Tibial artery (tissue), 4 donors: Measurements from ENCODE around the gene NHLRC3.
A peak's percentile ranks its signal among the peaks of the same experiment; 100 is the strongest.
"Not testable (repeated sequence)": the region's sequence is repeated elsewhere in the genome, so short reads cannot be mapped to it uniquely, and the experiment has no call there.

Source experiments
- DNase-seq, 2 donors: peaks; one replicate each; pipeline ENCODE4 v3.0.0-alpha.2; 2019
- H3K27ac ChIP-seq, 2 donors: fragments of 200-600 bp; sonication (generic) in 1 of 2; 1 replicate in 1 of 2; 2 replicates in 1 of 2; pipeline ENCODE4 v1.5.1; 2018 to 2019; ENCODE audit warnings: mild to moderate bottlenecking in 1 of 2
- H3K27me3 ChIP-seq, 2 donors: fragments of 200-600 bp; sonication (generic) in 1 of 2; one replicate each; pipeline versions ENCODE4 v1.5.1 to v1.6.0; 2016 to 2019
- H3K36me3 ChIP-seq, 3 donors: fragments of 200-600 bp; sonication (generic) in 2 of 3; one replicate each; pipeline ENCODE4 v1.5.1; 2016 to 2019; ENCODE audit warnings: mild to moderate bottlenecking in 2 of 3
- H3K4me1 ChIP-seq, 4 donors: fragments of 200-600 bp; sonication (generic) in 2 of 4; 1 replicate in 3 of 4; 2 replicates in 1 of 4; pipeline ENCODE4 v1.5.1; 2016 to 2019
- H3K4me3 ChIP-seq, 2 donors: fragments of 200-600 bp; sonication (generic) in 1 of 2; 1 replicate in 1 of 2; 2 replicates in 1 of 2; pipeline ENCODE4 v1.5.1; 2018 to 2019; ENCODE audit warnings: mild to moderate bottlenecking in 2 of 2
- H3K9me3 ChIP-seq, 3 donors: fragments of 200-600 bp; sonication (generic) in 1 of 3; one replicate each; pipeline ENCODE4 v1.5.1; 2016 to 2019
- CTCF ChIP-seq, 2 experiments: fragments of 200-600 bp in 1 of 2; fragments of 450-650 bp in 1 of 2; IDR thresholded peaks; one replicate each; pipeline ENCODE4 v1.5.1; 2017 to 2019; ENCODE audit warnings: antibody characterized with exemption in 2 of 2, mild to moderate bottlenecking in 1 of 2, moderate library complexity in 1 of 2
- intact Hi-C: fragments of 100-400 bp; cut with DNase I; formaldehyde crosslinking; loops from one replicate; pipeline ENCODE4 v1.15.0; 2023; ENCODE audit warnings: low total_unique reads

The NHLRC3 gene

GRCh38 chr13:39037880-39038568 lies at the start of gene NHLRC3, which contains the start of gene PROSER1:
Gene NHLRC3 (plus strand): TSS chr13:39038456. CDS start chr13:39038640, 184 bp downstream.
Gene PROSER1 (minus strand): TSS chr13:39038089. CDS start chr13:39037242, 847 bp downstream.
- Histone ChIP-seq H3K4me3 (peak within 1 kb of the TSS; percentile 75 to 92), H3K27me3 (no peaks in the 10 kb centered on the region), H3K9me3 (no peaks in the 10 kb centered on the region), H3K4me1 (peaks cover 0 to 56% (median 26%) of the 10 kb centered on the region in 4 donors), H3K27ac (peak within 1 kb of the TSS; percentile 78 to 84), H3K36me3 (no peaks in the 10 kb centered on the region)
- TF ChIP-seq CTCF (IDR thresholded peaks at IDR 0.05), result peak in 1 of 2 experiments; percentile 45
- DNase-seq, result peak; percentile 96
- intact Hi-C loops, result no loop called here

- Histone ChIP-seq H3K9me3 (no peaks in the 10 kb centered on the region), H3K27me3 (no peaks in the 10 kb centered on the region), H3K36me3 (no peaks in the 10 kb centered on the region), H3K4me1 (no peaks in the 10 kb centered on the region), H3K4me3 (no peak within 1 kb of the TSS), H3K27ac (no peak within 1 kb of the TSS)
- DNase-seq, result no peak
- intact Hi-C loops, result no loop called here
- TF ChIP-seq CTCF (IDR thresholded peaks at IDR 0.05), result no peak
Measured at GRCh38 chr13:38990693-38991092, 47.6 kb upstream of the NHLRC3 start, which contains the start of gene STOML3. Gene STOML3 (minus strand): TSS chr13:38990831. CDS start chr13:38990721, 110 bp downstream.

- DNase-seq, result no peak
- H3K27me3 ChIP-seq, result no peaks in the 10 kb centered on the region
- TF ChIP-seq CTCF (IDR thresholded peaks at IDR 0.05), result no peak
- H3K4me3 ChIP-seq, result no peak overlapping the region
- H3K9me3 ChIP-seq, result no peaks in the 10 kb centered on the region
- H3K4me1 ChIP-seq, result no peaks in the 10 kb centered on the region
- intact Hi-C loops, result no loop called here
- H3K27ac ChIP-seq, result no peak overlapping the region
- H3K36me3 ChIP-seq, result no peaks in the 10 kb centered on the region
Measured at GRCh38 chr13:38993381-38993780, 44.9 kb upstream of the NHLRC3 start.

GRCh38 chr13:38998739-38999138 lies 39.5 kb upstream of the NHLRC3 start:
- no peaks in the 10 kb centered on the region for H3K4me1 ChIP-seq
- no peak for TF ChIP-seq CTCF (IDR thresholded peaks at IDR 0.05)
- H3K36me3 ChIP-seq, result no peaks in the 10 kb centered on the region
- H3K27ac ChIP-seq, result no peak overlapping the region
- no peak for DNase-seq
- no peak overlapping the region for H3K4me3 ChIP-seq
- no peaks in the 10 kb centered on the region for H3K9me3 ChIP-seq
- H3K27me3 ChIP-seq, result no peaks in the 10 kb centered on the region
- intact Hi-C loops, result no loop called here

- intact Hi-C loops, H3K27ac ChIP-seq, DNase-seq, H3K4me1 ChIP-seq, H3K4me3 ChIP-seq, H3K27me3 ChIP-seq, H3K9me3 ChIP-seq: not testable (repeated sequence)
- peaks cover 19 to 25% (median 20%) of the 10 kb centered on the region in 3 donors for H3K36me3 ChIP-seq
Measured at GRCh38 chr13:39006371-39007111, 31.7 kb upstream of the NHLRC3 start.

GRCh38 chr13:39012608-39013007 lies 25.6 kb upstream of the NHLRC3 start:
- Histone ChIP-seq H3K9me3 (no peaks in the 10 kb centered on the region), H3K4me3 (no peak overlapping the region), H3K27ac (no peak overlapping the region), H3K4me1 (no peaks in the 10 kb centered on the region), H3K27me3 (no peaks in the 10 kb centered on the region), H3K36me3 (peaks cover 61 to 77% (median 64%) of the 10 kb centered on the region in 3 donors)
- no peak for DNase-seq
- intact Hi-C loops, result no loop called here
- no peak for TF ChIP-seq CTCF (IDR thresholded peaks at IDR 0.05)
